Duodenal mucosa (tissue), 2 donors: ENCODE results near the gene PDZD2.

ENCODE experiments used
- H3K27ac ChIP-seq: one replicate; pipeline ENCODE4 v1.7.0; 2013; ENCODE audit warnings: low read depth, low read length
- H3K27me3 ChIP-seq, 2 donors: one replicate each; pipeline ENCODE4 v1.7.0; 2013; ENCODE audit warnings: low read length in 2 of 2, control low read depth in 1 of 2; ENCODE audit not compliant: insufficient read depth in 2 of 2, control insufficient read depth in 1 of 2
- H3K36me3 ChIP-seq, 2 donors: one replicate each; pipeline ENCODE4 v1.7.0; 2013; ENCODE audit warnings: low read length in 2 of 2, control low read depth in 1 of 2; ENCODE audit not compliant: insufficient read depth in 2 of 2, control insufficient read depth in 1 of 2
- H3K4me1 ChIP-seq, 2 donors: one replicate each; pipeline ENCODE4 v1.7.0; 2013; ENCODE audit warnings: low read length in 2 of 2, control low read depth in 1 of 2; ENCODE audit not compliant: insufficient read depth in 2 of 2, control insufficient read depth in 1 of 2
- H3K4me3 ChIP-seq, 2 donors: one replicate each; pipeline ENCODE4 v1.7.0; 2013; ENCODE audit warnings: low read length in 2 of 2, low read depth in 1 of 2
- H3K9ac ChIP-seq, 2 donors: one replicate each; pipeline ENCODE4 v1.7.0; 2013; ENCODE audit warnings: low read length in 2 of 2, low read depth in 1 of 2
- H3K9me3 ChIP-seq, 2 donors: one replicate each; pipeline ENCODE4 v1.7.0; 2013; ENCODE audit warnings: low read length in 2 of 2, control low read depth in 1 of 2; ENCODE audit not compliant: control insufficient read depth in 1 of 2

The PDZD2 gene

GRCh38 chr5:31824869-31825517, 186.1 kb downstream of the PDZD2 start:
- no peak overlapping the region for H3K9ac ChIP-seq
- H3K36me3 ChIP-seq, result no peaks in the 10 kb centered on the region

GRCh38 chr5:31825518-31826068, 186.7 kb downstream of the PDZD2 start:
- Histone ChIP-seq H3K4me3 (no peak overlapping the region), H3K36me3 (no peaks in the 10 kb centered on the region), H3K9me3 (peaks cover 0 to 5% of the 10 kb centered on the region in 2 donors), H3K27me3 (peaks cover 0 to 3% of the 10 kb centered on the region in 2 donors), H3K27ac (no peak overlapping the region), H3K9ac (no peak overlapping the region), H3K4me1 (no peaks in the 10 kb centered on the region)

More at GRCh38 chr5:31824869-31825517, 186.1 kb downstream of the PDZD2 start:
- Histone ChIP-seq H3K27me3 (peaks cover 0 to 3% of the 10 kb centered on the region in 2 donors), H3K9me3 (peaks cover 0 to 5% of the 10 kb centered on the region in 2 donors), H3K27ac (no peak overlapping the region), H3K4me3 (no peak overlapping the region), H3K4me1 (no peaks in the 10 kb centered on the region)

- peaks cover 0 to 5% of the 10 kb centered on the region in 2 donors for H3K9me3 ChIP-seq
Measured at GRCh38 chr5:31827867-31828266, 188.9 kb downstream of the PDZD2 start.

GRCh38 chr5:31832966-31833365, 194.0 kb downstream of the PDZD2 start:
- no peaks in the 10 kb centered on the region for H3K36me3 ChIP-seq
- H3K4me3 ChIP-seq, result no peak overlapping the region
- H3K9ac ChIP-seq, result no peak overlapping the region
- peaks cover 0 to 5% of the 10 kb centered on the region in 2 donors for H3K9me3 ChIP-seq
- H3K27me3 ChIP-seq, result no peaks in the 10 kb centered on the region
- H3K4me1 ChIP-seq, result no peaks in the 10 kb centered on the region
- no peak overlapping the region for H3K27ac ChIP-seq

More at GRCh38 chr5:31827867-31828266, 188.9 kb downstream of the PDZD2 start:
- no peaks in the 10 kb centered on the region for H3K4me1 ChIP-seq
- no peak overlapping the region for H3K4me3 ChIP-seq
- no peaks in the 10 kb centered on the region for H3K36me3 ChIP-seq
- no peak overlapping the region for H3K9ac ChIP-seq
- peaks cover 0 to 3% of the 10 kb centered on the region in 2 donors for H3K27me3 ChIP-seq
- H3K27ac ChIP-seq, result no peak overlapping the region

GRCh38 chr5:31833710-31834109, 194.8 kb downstream of the PDZD2 start:
- peaks cover 0 to 4% of the 10 kb centered on the region in 2 donors for H3K9me3 ChIP-seq
- H3K36me3 ChIP-seq, result no peaks in the 10 kb centered on the region
- no peak overlapping the region for H3K27ac ChIP-seq

GRCh38 chr5:31844622-31845345, 205.9 kb downstream of the PDZD2 start:
- Histone ChIP-seq H3K36me3 (no peaks in the 10 kb centered on the region), H3K4me1 (no peaks in the 10 kb centered on the region)

More at GRCh38 chr5:31833710-31834109, 194.8 kb downstream of the PDZD2 start:
- no peaks in the 10 kb centered on the region for H3K4me1 ChIP-seq
- no peaks in the 10 kb centered on the region for H3K27me3 ChIP-seq
- no peak overlapping the region for H3K4me3 ChIP-seq
- no peak overlapping the region for H3K9ac ChIP-seq

GRCh38 chr5:31845361-31845760, 206.4 kb downstream of the PDZD2 start:
- Histone ChIP-seq H3K27ac (no peak overlapping the region), H3K9me3 (no peaks in the 10 kb centered on the region), H3K27me3 (no peaks in the 10 kb centered on the region), H3K36me3 (no peaks in the 10 kb centered on the region), H3K4me3 (no peak overlapping the region), H3K9ac (no peak overlapping the region), H3K4me1 (no peaks in the 10 kb centered on the region)

More at GRCh38 chr5:31844622-31845345, 205.9 kb downstream of the PDZD2 start:
- no peaks in the 10 kb centered on the region for H3K9me3 ChIP-seq
- no peak overlapping the region for H3K27ac ChIP-seq
- H3K27me3 ChIP-seq, result no peaks in the 10 kb centered on the region
- no peak overlapping the region for H3K9ac ChIP-seq
- H3K4me3 ChIP-seq, result no peak overlapping the region

GRCh38 chr5:31846934-31847333, 208.0 kb downstream of the PDZD2 start:
- Histone ChIP-seq H3K4me3 (no peak overlapping the region), H3K4me1 (no peaks in the 10 kb centered on the region), H3K27ac (no peak overlapping the region), H3K36me3 (no peaks in the 10 kb centered on the region), H3K9me3 (no peaks in the 10 kb centered on the region), H3K27me3 (no peaks in the 10 kb centered on the region), H3K9ac (no peak overlapping the region)

- no peaks in the 10 kb centered on the region for H3K4me1 ChIP-seq
- H3K4me3 ChIP-seq, result no peak overlapping the region
- H3K27ac ChIP-seq, result no peak overlapping the region
- no peaks in the 10 kb centered on the region for H3K9me3 ChIP-seq
- no peak overlapping the region for H3K9ac ChIP-seq
- H3K27me3 ChIP-seq, result no peaks in the 10 kb centered on the region
- H3K36me3 ChIP-seq, result no peaks in the 10 kb centered on the region
Measured at GRCh38 chr5:31847354-31847753, 208.4 kb downstream of the PDZD2 start.

GRCh38 chr5:31850981-31851689, 212.2 kb downstream of the PDZD2 start:
- no peak overlapping the region for H3K27ac ChIP-seq
- H3K4me1 ChIP-seq, result peaks cover 5% of the 10 kb centered on the region in 2 donors
- no peaks in the 10 kb centered on the region for H3K9me3 ChIP-seq

More at GRCh38 chr5:31850981-31851689, 212.2 kb downstream of the PDZD2 start:
- H3K27me3 ChIP-seq, result peaks cover 25 to 27% of the 10 kb centered on the region in 2 donors
- H3K9ac ChIP-seq, result no peak overlapping the region
- no peak overlapping the region for H3K4me3 ChIP-seq
- no peaks in the 10 kb centered on the region for H3K36me3 ChIP-seq
